K562 treated with DMSO at 1 percent for 48 hours (cell line): ENCODE results near the gene SLC23A1. TPM values are rescaled to one million over a fixed set of nuclear protein-coding genes. Genes with fewer than 3 reads are reported as not detected.

Experiments used
- total RNA-seq: library from RNA; unstranded; fragments of 300-600 nt; gene quantifications from 2 replicates; pipeline ENCODE4 v1.2.3, GENCODE V29; 2022; ENCODE audit warnings: low replicate concordance; ENCODE audit errors: extremely low read depth

SLC23A1 gene
- not detected in 2 replicates for total RNA-seq

GRCh38 chr5:139383275-139383992, at the start of gene SLC23A1:
SLC23A1 (minus strand) TSS chr5:139383297; CDS start chr5:139383253, 44 bp downstream.

GRCh38 chr5:139403787-139404483, 20.8 kb upstream of the SLC23A1 start, which contains the start of gene SPATA24:
SPATA24 (minus strand) TSS chr5:139404089; CDS start chr5:139404060, 29 bp downstream.

GRCh38 chr5:139394654-139395566, 11.8 kb upstream of the SLC23A1 start, which contains the start of gene PROB1:
PROB1 (minus strand) TSS chr5:139395104; CDS start chr5:139395081, 23 bp downstream.

GRCh38 chr5:139389701-139390638, 6.9 kb upstream of the SLC23A1 start, which contains the start of gene MZB1:
MZB1 (minus strand) TSS chr5:139389913; CDS start chr5:139389856, 57 bp downstream.

GRCh38 chr5:139341689-139342422, 41.2 kb downstream of the SLC23A1 start, which contains the start of gene PAIP2:
PAIP2 (plus strand) TSS chr5:139341854; CDS start chr5:139363785, 21,931 bp downstream.

Other genes with a start within 250 kb of the SLC23A1 start
- not detected in 2 replicates for gene SIL1, start 184.9 kb downstream of the SLC23A1 start, total RNA-seq
- gene MATR3, start 89.6 kb downstream of the SLC23A1 start, total RNA-seq, result not detected in 2 replicates
- not detected in 2 replicates for gene PAIP2, start 41.4 kb downstream of the SLC23A1 start, total RNA-seq
- gene MZB1, start 6.6 kb upstream of the SLC23A1 start, total RNA-seq, result not detected in 2 replicates
- not detected in 2 replicates for gene PROB1, start 11.8 kb upstream of the SLC23A1 start, total RNA-seq
- gene SPATA24, start 20.8 kb upstream of the SLC23A1 start, total RNA-seq, result not detected in 2 replicates
- not detected in 2 replicates for gene DNAJC18, start 56.2 kb upstream of the SLC23A1 start, total RNA-seq
- not detected in 2 replicates for gene ECSCR, start 79.4 kb upstream of the SLC23A1 start, total RNA-seq
- gene SMIM33, start 87.7 kb upstream of the SLC23A1 start, total RNA-seq, result not detected in 2 replicates
- gene STING1, start 99.5 kb upstream of the SLC23A1 start, total RNA-seq, result not detected in 2 replicates
- gene UBE2D2, start 178.0 kb upstream of the SLC23A1 start, total RNA-seq, result not detected in 2 replicates